NCI-H524 treated with DMSO at 0.1 percent for 48 hours (cell line): Measurements from ENCODE around the gene H3-3A.

ENCODE experiments used
- DNase-seq: peaks from one replicate; lab custom pipeline; 2025; lab: John Stamatoyannopoulos, UW

H3-3A gene

DNA sequence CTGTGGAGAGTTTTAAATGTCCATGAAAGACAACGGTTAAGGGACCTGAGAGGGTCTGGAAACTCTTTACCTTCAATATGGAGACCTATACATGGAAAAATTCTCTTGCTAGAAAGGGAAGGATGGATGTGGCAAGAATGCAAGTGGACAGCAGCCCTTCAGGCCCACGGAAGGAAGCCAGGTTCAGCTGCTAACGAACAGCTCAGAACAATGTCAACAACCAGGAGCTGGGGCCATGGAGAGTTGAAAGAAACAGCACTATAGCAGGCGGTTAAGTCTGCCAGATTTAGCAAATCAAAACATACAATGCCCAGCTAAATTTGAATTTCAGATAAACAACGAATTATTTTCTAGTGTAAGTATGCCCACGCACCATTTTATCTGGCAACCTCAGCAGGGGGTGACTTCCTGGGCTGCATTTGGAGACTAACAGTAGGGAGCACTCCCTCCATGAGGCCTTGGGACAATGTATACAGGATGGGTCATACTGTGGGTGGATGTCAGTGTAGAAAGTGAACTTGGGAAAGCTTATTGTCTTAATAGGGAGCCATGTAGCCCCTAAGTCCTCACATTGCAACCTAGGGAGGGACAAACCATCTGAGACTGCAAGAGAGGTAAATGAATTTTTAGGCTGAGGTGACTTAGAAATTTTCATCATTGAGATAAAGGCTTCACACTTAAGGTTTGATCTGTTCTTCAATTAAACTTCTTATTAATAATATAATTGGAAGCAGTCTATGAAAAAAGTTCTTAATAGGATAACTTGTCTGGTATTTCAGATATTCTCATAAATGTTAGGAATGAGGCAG lies 7.8 kb upstream of the H3-3A start:
- no peak for DNase-seq

DNA sequence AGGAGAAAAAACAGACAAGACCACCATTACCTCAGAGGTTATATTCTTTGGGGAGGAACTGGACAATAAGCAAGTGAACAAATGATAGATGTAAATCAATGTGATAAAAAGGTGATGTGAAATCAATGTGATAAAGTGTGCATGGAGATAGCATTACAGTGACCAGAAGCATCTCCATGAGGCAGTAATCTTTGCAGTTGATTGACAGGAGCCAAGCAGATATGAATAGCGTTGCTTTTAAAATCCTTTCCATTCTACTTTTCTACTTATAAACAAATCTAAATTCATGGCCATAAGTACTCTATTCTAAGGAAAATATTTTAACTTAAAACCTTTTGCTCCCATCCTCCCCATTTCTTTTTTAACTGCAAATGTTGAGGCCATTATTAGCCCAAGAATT lies 2.8 kb upstream of the H3-3A start:
- DNase-seq: no peak

- DNase-seq: no peak
Measured at GRCh38 chr1:226060427-226060826, 2.1 kb upstream of the H3-3A start.

DNA sequence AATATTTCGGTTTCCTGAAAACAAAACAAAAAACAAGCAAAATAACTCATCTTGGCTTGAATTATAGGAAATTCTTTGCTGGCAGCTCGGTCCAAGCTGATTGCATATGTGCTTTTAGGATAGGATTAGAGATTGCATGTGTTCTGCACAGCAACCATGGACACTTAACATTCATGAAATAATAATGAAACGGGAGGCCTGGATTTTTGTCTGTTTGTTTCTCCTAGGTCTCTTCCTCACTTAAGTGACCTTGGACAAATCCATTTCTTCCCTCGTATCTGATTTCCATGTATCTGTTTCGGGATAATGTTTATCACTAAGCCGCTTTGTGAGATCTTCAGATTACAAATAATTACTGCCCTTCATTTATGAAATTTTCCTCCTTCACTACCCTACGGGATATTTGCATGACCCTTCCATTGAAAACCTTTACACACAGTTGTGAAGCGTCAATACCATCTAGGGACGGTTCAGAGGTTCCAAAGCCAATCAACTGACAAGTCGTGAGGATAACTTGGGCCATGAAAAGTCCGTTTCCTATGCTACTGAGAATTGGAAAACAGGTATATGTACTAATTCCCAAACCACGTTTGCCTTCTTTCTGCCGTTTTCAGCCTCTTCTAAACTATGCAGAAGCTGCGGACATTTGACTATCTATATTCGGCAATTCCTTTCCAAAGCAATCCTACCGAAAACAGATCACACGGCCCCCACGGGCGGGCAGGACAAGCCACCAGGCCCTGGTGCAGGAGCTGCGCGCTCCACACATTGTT lies 1.3 kb upstream of the H3-3A start:
- DNase-seq: no peak

- no peak for DNase-seq
Measured at GRCh38 chr1:226061841-226062557, 517 bp upstream of the H3-3A start.

DNA sequence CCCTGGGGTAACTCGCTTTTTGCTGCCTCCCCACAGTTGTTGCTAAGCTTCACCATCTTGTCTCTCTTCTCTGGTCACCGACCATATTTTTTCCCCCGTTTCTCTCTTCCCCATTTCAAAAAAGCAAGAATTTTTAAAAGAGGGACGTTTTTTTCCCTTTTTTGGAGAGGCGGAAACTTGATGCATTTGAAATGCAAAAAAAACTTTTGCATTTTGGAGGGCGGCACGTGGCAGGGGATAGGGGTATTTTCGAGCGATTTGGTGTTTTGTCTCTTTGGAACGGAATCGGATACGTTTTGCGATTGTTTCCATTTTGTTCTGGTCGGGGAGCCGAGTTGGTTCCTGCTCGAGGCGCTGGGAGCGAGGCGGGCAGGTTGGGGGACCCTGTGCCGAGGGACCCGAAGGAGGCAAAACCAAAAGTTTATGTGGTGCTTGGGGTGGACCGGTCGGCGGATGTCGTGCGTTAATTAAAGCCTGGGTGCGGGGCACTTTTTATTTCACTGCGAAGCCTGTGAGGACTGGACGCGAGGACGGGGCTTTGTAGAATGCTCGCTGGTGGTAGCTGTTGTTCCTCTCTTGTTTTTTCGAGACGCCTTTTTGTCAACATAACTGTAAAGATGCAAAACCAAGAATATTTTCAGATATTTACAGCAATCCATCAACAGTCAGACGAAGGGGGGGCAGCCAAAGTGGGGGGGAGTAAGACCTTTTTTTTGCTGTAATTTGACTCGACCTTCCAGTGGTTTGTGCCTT lies 884 bp downstream of the H3-3A start:
- no peak for DNase-seq

DNA sequence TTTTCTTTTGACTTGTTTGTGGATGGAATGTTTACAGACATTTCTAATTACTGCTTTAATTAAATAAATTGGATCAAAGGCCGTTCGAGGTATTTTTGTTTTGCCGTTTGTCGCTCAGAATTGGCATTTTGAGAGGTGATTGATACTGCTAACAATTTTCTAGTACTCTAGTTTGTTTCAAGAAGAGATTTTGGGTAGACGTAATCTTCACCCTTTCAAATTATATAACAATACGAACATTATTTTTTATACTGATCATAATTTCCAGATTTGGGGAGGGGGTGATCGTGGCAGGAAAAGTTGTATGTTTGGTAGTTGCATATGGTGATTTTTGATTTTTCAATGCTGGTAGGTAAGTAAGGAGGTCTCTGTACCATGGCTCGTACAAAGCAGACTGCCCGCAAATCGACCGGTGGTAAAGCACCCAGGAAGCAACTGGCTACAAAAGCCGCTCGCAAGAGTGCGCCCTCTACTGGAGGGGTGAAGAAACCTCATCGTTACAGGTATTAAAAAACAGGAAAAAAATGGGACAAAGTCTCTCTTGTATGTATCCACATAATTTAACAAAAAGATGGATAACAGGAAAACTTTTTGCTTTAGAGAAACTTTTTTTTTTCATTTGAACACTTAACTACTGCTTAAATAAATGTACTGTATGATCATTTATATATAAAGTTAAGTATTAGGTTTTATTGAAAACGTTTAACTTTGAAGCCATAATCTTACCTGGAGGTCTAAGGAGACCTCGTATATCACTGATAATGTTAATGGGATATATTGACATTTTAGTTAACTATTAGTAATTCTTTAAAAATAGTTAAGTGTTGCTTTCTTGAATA lies 1.7 kb downstream of the H3-3A start:
- peak; percentile 10 for DNase-seq

- DNase-seq: no peak
Measured at GRCh38 chr1:226064816-226065248, 2.3 kb downstream of the H3-3A start.

- DNase-seq: no peak
Measured at GRCh38 chr1:226066415-226067078, 4.0 kb downstream of the H3-3A start.

- no peak for DNase-seq
Measured at GRCh38 chr1:226069811-226070489, 7.4 kb downstream of the H3-3A start.

DNA sequence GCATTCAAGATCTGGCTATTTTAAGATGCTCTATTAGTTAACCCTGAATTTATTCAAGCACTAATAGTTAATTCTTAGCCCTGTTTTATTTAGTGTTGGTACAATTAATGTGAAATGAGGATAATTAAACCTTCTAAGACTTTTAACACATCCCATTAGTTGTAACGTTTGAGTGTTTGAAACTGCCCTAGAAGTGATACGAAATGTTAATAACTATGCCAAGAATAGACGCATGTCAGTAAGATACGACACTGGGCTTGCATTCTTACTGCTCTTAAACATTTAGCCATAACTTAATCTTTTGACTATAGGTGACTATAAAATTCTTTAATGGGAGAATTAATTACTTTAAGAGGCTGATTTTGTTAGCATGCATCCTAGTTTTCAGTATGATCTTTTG lies 9.8 kb downstream of the H3-3A start:
- DNase-seq: no peak

DNA sequence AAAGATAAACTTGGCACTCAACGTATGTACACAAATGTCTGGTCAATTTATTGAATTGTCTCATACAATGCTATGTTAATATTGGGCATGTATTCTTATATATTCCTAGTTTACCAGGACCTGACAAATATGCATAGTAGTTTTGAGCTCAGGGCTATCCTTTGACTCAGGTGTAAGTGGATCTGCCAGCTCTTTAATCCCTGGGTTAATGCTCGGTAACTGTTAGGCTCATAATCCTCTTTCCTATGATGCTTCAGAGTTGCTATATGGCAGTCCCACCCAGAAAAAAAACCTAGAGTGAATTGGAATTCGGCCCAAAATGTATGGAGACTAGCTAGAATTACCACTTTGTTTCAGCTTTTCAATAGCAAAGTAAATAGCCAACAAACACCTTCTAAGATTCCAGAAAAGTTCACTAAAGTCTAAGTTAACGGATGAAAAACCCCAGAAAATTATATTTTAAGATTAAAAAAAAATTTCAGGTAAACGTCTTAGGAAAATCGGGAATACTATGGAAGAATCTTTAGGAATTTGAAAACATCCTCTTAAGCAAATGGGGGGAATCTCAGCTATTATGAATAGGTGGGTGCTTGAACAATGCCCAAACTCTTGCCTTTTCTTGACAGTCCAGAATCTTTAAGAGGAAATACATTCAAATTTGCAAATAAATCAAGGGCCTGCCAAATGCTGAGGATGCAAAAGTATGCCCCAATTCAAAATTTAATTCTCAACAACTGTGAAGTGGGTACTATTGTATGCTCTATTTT lies 10.9 kb downstream of the H3-3A start:
- peak; percentile 9 for DNase-seq

GRCh38 chr1:226074046-226074445 lies 11.5 kb downstream of the H3-3A start:
- no peak for DNase-seq

GRCh38 chr1:226076378-226076777 lies 13.9 kb downstream of the H3-3A start:
- DNase-seq: no peak

DNA sequence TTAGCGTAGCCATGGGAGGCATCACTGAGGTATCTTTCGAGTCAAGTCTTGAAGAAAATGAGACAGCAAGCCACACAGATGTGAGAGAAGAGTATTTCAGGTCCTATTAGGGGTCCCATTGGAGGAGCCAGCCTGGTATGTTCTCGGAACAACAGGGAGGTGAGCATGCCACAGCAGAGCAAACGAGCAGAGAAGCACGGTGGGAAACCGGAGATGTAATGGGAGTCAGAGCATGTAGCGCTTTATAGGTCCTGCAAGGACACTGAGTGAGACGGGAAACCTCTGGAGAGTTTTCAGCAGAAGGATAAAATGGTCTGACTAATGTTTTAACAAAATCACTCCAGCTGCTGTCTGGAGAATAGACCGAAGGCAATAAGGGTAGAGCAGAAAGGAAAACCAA lies 15.9 kb downstream of the H3-3A start:
- no peak for DNase-seq

DNA sequence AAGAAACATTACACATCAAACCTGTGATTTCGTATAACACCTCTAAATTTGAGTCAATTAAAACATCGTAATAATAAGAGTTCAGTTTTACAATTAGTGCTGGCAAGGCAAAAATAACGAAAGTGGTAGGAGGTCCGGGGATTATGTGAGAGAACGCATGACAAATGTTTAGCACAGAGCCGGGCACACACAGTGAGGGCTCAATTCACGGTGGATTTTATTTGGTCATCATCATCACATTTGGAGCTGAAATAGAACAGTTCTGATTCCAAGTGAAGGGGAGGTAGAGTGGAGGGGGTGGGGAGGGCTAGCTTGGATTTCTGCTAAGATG lies 20.0 kb downstream of the H3-3A start:
- no peak for DNase-seq

DNA sequence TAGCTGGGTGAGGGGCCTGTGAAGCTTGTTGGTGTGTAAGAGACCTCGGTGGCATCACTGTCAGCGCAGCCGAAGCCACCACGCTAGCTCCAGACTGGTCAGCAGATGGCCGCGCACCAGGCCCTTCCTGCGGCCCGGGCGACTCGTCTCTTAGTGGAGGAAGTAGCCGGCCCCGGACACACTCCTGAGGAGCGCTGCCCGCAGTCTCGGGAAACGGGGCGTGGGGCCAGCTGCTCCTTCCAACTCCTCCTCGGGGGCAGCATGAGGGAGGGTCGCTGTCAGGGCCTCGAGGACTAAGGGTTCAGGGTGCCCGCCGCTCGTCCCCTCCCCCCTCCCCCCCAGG lies 20.4 kb downstream of the H3-3A start:
- no peak for DNase-seq

- DNase-seq: peak; percentile 28
Measured at GRCh38 chr1:226083302-226084101, 21.0 kb downstream of the H3-3A start.
